SK-N-DZ (cell line): ENCODE results near the gene PHC2.

Experiments
- DNase-seq: peaks from one replicate; pipeline ENCODE4 v3.0.0-alpha.2; 2015; ENCODE audit warnings: low spot score

The PHC2 gene

GRCh38 chr1:33349778-33350610, 80.9 kb downstream of the PHC2 start:
- DNase-seq = peak; percentile 84

- no peak for DNase-seq
These were observed 81.7 kb downstream of the PHC2 start for GRCh38 chr1:33349081-33349759.

- no peak for DNase-seq
These were observed 82.2 kb downstream of the PHC2 start for GRCh38 chr1:33348676-33349080.

- DNase-seq = no peak
These were observed 82.7 kb downstream of the PHC2 start for GRCh38 chr1:33348194-33348593.

- DNase-seq = peak; percentile 12
These were observed 83.3 kb downstream of the PHC2 start for GRCh38 chr1:33347650-33347992.

GRCh38 chr1:33346927-33347649, 83.8 kb downstream of the PHC2 start:
- DNase-seq = no peak

- no peak for DNase-seq
These were observed 84.4 kb downstream of the PHC2 start for GRCh38 chr1:33346533-33346926.

- no peak for DNase-seq
These were observed 85.9 kb downstream of the PHC2 start for GRCh38 chr1:33344896-33345560.

- DNase-seq = no peak
These were observed 87.4 kb downstream of the PHC2 start for GRCh38 chr1:33343539-33343938.

GRCh38 chr1:33342041-33342723, 88.7 kb downstream of the PHC2 start:
- no peak for DNase-seq

GRCh38 chr1:33341190-33341589, 89.7 kb downstream of the PHC2 start:
- no peak for DNase-seq

- DNase-seq = no peak
These were observed 91.5 kb downstream of the PHC2 start for GRCh38 chr1:33339413-33339812.

- DNase-seq = no peak
These were observed 92.3 kb downstream of the PHC2 start for GRCh38 chr1:33338440-33339211.

- DNase-seq = no peak
These were observed 92.9 kb downstream of the PHC2 start for GRCh38 chr1:33338048-33338439.

GRCh38 chr1:33337441-33337840, 93.5 kb downstream of the PHC2 start:
- DNase-seq = no peak

GRCh38 chr1:33336580-33336979, 94.3 kb downstream of the PHC2 start:
- no peak for DNase-seq

- DNase-seq = no peak
These were observed 95.9 kb downstream of the PHC2 start for GRCh38 chr1:33335020-33335419.

- no peak for DNase-seq
These were observed 96.8 kb downstream of the PHC2 start for GRCh38 chr1:33334081-33334552.

GRCh38 chr1:33332881-33333280, 98.0 kb downstream of the PHC2 start:
- no peak for DNase-seq

GRCh38 chr1:33332357-33332789, 98.5 kb downstream of the PHC2 start:
- no peak for DNase-seq
